OCI-LY7 (cell line): ENCODE measurements around the gene CPA3.

ENCODE experiments used
- EZH2phosphoT487 ChIP-seq: fragments of 200-600 bp; sonication (generic); IDR thresholded peaks from 2 replicates; pipeline ENCODE4 v1.6.1; 2018; ENCODE audit warnings: low read depth, borderline replicate concordance, mild to moderate bottlenecking, mixed run types, antibody characterized with exemption, low read length, moderate library complexity, mixed read lengths
- TF ChIP-seq, protein P1 (sequence below): fragments of 200-600 bp; sonication (generic); conservative IDR thresholded peaks from 2 replicates; pipeline ENCODE4 v1.5.1; 2014; ENCODE audit warnings: mild to moderate bottlenecking, antibody characterized with exemption, low read length, moderate library complexity, mixed read lengths

DNA sequence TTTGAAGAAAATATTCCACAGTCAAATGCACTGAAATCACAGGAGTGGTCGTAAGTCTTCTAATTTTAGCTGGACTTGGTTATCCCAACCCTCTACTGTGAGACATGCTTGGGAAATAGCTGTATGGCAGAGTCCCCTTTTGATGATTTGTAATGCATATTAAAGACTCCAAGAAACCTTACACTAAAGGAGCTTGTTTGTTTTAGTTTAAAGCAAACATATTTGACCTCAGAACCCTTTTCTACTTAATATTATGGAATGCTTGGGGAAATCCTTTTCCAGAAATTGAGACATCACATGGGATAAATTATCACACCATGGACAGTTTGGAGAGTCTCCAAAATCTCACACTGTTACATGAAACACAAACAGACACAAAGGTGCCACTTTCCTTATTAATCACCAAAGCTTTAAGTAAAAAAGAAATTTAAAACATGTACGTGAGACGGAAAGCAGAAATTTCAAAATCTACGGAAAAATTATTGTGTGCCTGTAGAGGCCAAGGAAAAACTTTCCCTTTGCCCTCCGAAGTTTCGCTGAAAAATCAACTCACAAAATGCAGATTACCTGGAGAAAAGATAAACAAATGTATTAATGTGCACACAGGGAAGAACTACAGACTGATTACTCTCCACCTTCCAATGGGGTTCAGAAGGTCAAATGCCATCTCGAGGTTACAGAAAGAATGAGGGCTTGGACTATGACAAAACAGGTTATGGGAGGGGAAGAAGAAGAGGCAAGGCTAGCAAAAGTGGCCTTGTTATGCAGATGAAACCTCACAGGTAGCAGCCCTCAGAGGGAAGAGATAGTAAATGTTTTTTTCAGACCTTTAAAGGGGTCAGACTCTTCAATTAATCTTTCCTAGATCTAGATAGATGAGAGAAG, 44.5 kb upstream of the CPA3 start:
- TF ChIP-seq, protein P1, sequence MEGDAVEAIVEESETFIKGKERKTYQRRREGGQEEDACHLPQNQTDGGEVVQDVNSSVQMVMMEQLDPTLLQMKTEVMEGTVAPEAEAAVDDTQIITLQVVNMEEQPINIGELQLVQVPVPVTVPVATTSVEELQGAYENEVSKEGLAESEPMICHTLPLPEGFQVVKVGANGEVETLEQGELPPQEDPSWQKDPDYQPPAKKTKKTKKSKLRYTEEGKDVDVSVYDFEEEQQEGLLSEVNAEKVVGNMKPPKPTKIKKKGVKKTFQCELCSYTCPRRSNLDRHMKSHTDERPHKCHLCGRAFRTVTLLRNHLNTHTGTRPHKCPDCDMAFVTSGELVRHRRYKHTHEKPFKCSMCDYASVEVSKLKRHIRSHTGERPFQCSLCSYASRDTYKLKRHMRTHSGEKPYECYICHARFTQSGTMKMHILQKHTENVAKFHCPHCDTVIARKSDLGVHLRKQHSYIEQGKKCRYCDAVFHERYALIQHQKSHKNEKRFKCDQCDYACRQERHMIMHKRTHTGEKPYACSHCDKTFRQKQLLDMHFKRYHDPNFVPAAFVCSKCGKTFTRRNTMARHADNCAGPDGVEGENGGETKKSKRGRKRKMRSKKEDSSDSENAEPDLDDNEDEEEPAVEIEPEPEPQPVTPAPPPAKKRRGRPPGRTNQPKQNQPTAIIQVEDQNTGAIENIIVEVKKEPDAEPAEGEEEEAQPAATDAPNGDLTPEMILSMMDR: no peak
- no peak for TF ChIP-seq EZH2phosphoT487
